ENCODE results near the gene KBTBD13.

Gene KBTBD13

GRCh38 chr15:65062726-65063125, 13.8 kb upstream of the KBTBD13 start:
- Histone ChIP-seq H3K4me3 (ENCODE audit: low read depth, low read length) (no peak overlapping the region), H3K27me3 (no peaks in the 10 kb centered on the region), H3K4me1 (no peaks in the 10 kb centered on the region), H3K36me3 (no peaks in the 10 kb centered on the region), H3K9me3 (no peaks in the 10 kb centered on the region)
- TF ChIP-seq, protein P1, sequence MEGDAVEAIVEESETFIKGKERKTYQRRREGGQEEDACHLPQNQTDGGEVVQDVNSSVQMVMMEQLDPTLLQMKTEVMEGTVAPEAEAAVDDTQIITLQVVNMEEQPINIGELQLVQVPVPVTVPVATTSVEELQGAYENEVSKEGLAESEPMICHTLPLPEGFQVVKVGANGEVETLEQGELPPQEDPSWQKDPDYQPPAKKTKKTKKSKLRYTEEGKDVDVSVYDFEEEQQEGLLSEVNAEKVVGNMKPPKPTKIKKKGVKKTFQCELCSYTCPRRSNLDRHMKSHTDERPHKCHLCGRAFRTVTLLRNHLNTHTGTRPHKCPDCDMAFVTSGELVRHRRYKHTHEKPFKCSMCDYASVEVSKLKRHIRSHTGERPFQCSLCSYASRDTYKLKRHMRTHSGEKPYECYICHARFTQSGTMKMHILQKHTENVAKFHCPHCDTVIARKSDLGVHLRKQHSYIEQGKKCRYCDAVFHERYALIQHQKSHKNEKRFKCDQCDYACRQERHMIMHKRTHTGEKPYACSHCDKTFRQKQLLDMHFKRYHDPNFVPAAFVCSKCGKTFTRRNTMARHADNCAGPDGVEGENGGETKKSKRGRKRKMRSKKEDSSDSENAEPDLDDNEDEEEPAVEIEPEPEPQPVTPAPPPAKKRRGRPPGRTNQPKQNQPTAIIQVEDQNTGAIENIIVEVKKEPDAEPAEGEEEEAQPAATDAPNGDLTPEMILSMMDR (IDR thresholded peaks at IDR 0.05; ENCODE audit: low read depth, low read length): no peak
- no peak for DNase-seq

DNA sequence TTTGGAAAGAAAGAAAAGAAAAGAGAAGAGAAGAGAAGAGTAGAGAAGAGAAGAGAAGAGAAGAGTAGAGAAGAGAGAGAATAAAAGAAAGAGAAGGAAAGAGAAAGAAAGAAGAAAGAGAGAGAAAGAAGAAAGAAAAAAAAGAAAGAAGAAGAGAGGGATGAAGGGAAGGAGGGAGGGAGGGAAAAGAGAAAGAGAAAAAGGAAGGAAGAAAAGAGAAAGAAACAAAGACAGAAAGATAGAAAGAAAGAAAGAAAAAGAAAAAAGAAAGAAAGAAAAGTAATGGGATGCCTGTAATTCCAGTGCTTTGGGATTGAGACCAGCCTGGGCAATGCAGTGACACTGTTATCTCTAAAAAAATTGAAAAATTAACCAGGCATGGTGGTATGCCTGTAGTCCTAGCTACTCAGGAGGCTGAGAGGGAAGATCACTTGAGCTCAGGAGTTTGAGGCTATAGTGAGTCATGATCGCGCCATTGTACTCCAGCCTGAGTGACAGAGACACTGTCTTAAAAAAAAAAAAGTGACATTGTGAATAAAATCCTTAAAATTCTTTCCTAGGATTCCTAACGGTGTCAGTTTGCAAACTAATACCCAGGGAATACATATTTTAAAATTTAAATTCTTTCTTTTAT, 10.4 kb upstream of the KBTBD13 start:
- Histone ChIP-seq H3K36me3 (no peaks in the 10 kb centered on the region), H3K9me3 (no peaks in the 10 kb centered on the region), H3K4me1 (no peaks in the 10 kb centered on the region; the same call in 1 of the 2 replicates), H3K4me3 (ENCODE audit: low read depth, low read length) (no peak overlapping the region), H3K27me3 (no peaks in the 10 kb centered on the region)
- DNase-seq: no peak
- TF ChIP-seq, protein P1 (IDR thresholded peaks at IDR 0.05; ENCODE audit: low read depth, low read length): no peak

DNA sequence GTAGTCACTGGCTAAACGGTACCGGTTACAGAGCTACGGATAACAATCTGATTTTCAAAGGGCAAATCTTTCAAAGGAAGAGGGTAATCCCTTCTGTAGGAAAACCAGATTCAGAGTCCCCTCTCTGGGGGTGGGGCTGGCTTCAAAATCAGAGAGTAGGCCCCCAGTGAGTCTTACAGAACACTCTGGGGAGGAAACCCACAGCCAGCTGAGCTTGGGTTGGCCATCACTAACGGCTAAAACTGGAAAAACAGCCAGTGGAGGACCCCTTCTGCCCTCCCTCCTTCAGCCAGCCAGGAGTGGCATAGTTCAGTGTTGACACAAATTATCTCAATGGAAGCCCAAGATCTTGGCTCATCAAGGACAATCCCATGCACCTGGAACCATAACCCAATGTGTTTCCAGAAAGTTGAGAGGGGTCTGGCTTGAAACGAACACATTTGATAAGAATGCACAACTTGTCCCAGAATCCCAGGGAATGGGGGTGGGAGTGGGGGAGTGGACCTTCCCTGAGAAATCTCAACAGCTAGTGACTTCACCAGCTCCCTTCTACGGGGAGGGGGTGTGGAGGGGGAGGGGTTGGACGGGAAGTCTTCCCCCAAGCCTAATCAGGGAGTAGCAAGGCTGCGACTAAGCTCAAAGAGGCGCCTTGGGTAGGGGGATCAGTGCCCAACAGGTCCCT, 9.8 kb upstream of the KBTBD13 start:
- TF ChIP-seq, protein P1 (IDR thresholded peaks at IDR 0.05; ENCODE audit: low read depth, low read length): no peak
- Histone ChIP-seq H3K4me3 (ENCODE audit: low read depth, low read length) (no peak overlapping the region), H3K9me3 (no peaks in the 10 kb centered on the region), H3K36me3 (no peaks in the 10 kb centered on the region), H3K27me3 (no peaks in the 10 kb centered on the region), H3K4me1 (peaks cover 2% of the 10 kb centered on the region; the same call in 1 of the 2 replicates)
- DNase-seq: no peak

DNA sequence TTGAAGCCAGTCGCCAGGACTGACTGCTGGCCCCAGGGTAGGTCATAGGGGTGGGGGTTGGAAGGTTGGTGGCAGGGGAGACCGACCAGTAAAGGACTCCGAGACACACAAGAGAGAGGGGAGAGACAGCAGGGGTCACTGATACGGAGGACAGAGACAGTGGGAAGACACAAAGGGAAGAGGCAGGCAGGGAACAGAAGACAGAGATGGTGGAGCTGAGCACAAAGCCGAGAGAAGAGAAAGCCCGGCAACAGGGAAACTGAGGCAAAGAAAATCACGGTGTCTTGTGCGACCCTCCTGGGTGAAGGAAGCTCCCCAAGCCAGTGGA, 9.3 kb upstream of the KBTBD13 start:
- DNase-seq: no peak
- H3K4me3 ChIP-seq (ENCODE audit: low read depth, low read length): no peak overlapping the region
- H3K4me1 ChIP-seq: peaks cover 4% of the 10 kb centered on the region; the same call in 1 of the 2 replicates

DNA sequence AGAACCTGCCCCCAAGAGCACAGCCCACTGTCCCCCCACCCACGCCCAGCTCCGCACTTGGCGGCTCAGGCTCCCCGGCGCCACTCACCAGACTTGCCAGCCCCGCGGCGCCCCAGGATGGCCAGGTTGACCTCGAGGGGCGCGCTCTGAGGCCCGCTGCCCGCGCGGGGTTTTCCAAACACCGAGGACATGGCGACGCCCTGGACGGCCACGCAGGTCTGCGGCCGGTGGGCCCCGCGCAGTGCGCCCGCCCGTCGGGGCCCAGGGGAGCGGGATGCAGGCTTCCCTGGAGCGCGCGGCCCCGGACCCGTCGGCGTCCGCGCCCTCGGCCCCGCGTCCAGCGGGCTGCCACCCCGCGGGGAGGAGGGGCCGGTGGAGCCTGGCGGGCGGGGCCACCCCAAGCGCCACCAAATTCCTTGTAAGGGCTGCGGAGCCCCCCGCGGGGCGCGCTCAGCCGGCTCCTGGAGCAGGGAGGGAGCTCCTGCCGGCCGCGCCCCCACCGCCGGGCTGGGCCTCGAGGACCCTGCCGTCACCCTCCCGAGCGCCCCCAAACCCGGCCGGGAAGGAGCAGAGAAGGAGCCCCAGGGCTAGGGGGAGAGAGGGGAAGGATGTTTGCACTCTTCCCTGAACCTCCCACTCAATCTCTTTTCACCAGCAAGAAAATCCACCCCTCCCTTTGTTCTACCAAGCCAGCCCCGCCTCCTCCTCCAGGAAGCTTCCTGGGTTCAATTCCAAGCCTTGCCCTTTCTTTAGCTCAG, 8.7 kb upstream of the KBTBD13 start, which contains the start of gene RASL12:
RASL12 (minus strand) TSS at position 347 of the 758 bp plus-strand sequence; CDS start at position 191, 156 bp downstream.
- no peaks in the 10 kb centered on the region for H3K9me3 ChIP-seq
- no peak for DNase-seq
- no peaks in the 10 kb centered on the region for H3K27me3 ChIP-seq
- TF ChIP-seq, protein P1 (IDR thresholded peaks at IDR 0.05; ENCODE audit: low read depth, low read length): no peak
- no peaks in the 10 kb centered on the region for H3K36me3 ChIP-seq
- H3K4me3 ChIP-seq (ENCODE audit: low read depth, low read length): no peak within 1 kb of the TSS
- peaks cover 4% of the 10 kb centered on the region; the same call in 1 of the 2 replicates for H3K4me1 ChIP-seq

More for the DNA sequence above, 9.3 kb upstream of the KBTBD13 start:
- TF ChIP-seq, protein P1 (IDR thresholded peaks at IDR 0.05; ENCODE audit: low read depth, low read length): no peak
- Histone ChIP-seq H3K27me3 (no peaks in the 10 kb centered on the region), H3K9me3 (no peaks in the 10 kb centered on the region), H3K36me3 (no peaks in the 10 kb centered on the region)
